ENCODE data around the gene SLC46A1.

SLC46A1 gene

GRCh38 chr17:28384281-28385036, 21.6 kb downstream of the SLC46A1 start:
- in situ Hi-C loops (cut with HindIII; ENCODE audit: low sequenced_read_pairs): no loop called here

GRCh38 chr17:28381141-28381825, 24.7 kb downstream of the SLC46A1 start:
- in situ Hi-C loops (cut with HindIII; ENCODE audit: low sequenced_read_pairs): no loop called here

GRCh38 chr17:28379814-28380801, 25.9 kb downstream of the SLC46A1 start:
- in situ Hi-C loops (cut with HindIII; ENCODE audit: low sequenced_read_pairs): no loop called here

GRCh38 chr17:28372945-28373274, 33.1 kb downstream of the SLC46A1 start:
- in situ Hi-C loops (cut with HindIII; ENCODE audit: low sequenced_read_pairs): no loop called here

GRCh38 chr17:28372203-28372944, 33.6 kb downstream of the SLC46A1 start:
- in situ Hi-C loops (cut with HindIII; ENCODE audit: low sequenced_read_pairs): no loop called here

- in situ Hi-C loops (cut with HindIII; ENCODE audit: low sequenced_read_pairs): no loop called here
These were observed 34.5 kb downstream of the SLC46A1 start, which contains the start of gene SARM1 for GRCh38 chr17:28371245-28372202. Gene SARM1 (plus strand): TSS chr17:28371694. CDS start chr17:28372033, 339 bp downstream.

GRCh38 chr17:28370744-28371103, 35.3 kb downstream of the SLC46A1 start:
- in situ Hi-C loops (cut with HindIII; ENCODE audit: low sequenced_read_pairs): no loop called here

GRCh38 chr17:28370035-28370743, 35.8 kb downstream of the SLC46A1 start, which contains the start of gene VTN:
Gene VTN (minus strand): TSS chr17:28370307. CDS start chr17:28370203, 104 bp downstream.
- in situ Hi-C loops (cut with HindIII; ENCODE audit: low sequenced_read_pairs): no loop called here

GRCh38 chr17:28369684-28370034, 36.4 kb downstream of the SLC46A1 start:
- in situ Hi-C loops (cut with HindIII; ENCODE audit: low sequenced_read_pairs): no loop called here

GRCh38 chr17:28368915-28369683, 36.9 kb downstream of the SLC46A1 start:
- in situ Hi-C loops (cut with HindIII; ENCODE audit: low sequenced_read_pairs): no loop called here

GRCh38 chr17:28368306-28368831, 37.6 kb downstream of the SLC46A1 start:
- in situ Hi-C loops (cut with HindIII; ENCODE audit: low sequenced_read_pairs): no loop called here

- in situ Hi-C loops (cut with HindIII; ENCODE audit: low sequenced_read_pairs): no loop called here
These were observed 38.2 kb downstream of the SLC46A1 start for GRCh38 chr17:28367641-28368305.

- in situ Hi-C loops (cut with HindIII; ENCODE audit: low sequenced_read_pairs): no loop called here
These were observed 39.4 kb downstream of the SLC46A1 start for GRCh38 chr17:28366605-28367004.

- in situ Hi-C loops (cut with HindIII; ENCODE audit: low sequenced_read_pairs): no loop called here
These were observed 40.5 kb downstream of the SLC46A1 start for GRCh38 chr17:28365487-28365886.

GRCh38 chr17:28364665-28365363, 41.2 kb downstream of the SLC46A1 start, which contains the start of gene SEBOX:
Gene SEBOX (minus strand): TSS chr17:28365199. CDS start chr17:28365151, 48 bp downstream.
- in situ Hi-C loops (cut with HindIII; ENCODE audit: low sequenced_read_pairs): no loop called here

GRCh38 chr17:28363776-28364650, 42.0 kb downstream of the SLC46A1 start:
- in situ Hi-C loops (cut with HindIII; ENCODE audit: low sequenced_read_pairs): no loop called here

Measured in DLD1 (cell line).